ENCODE data around the gene NCOA4. TPM values are rescaled to one million over a fixed set of nuclear protein-coding genes. Genes with fewer than 3 reads are reported as not detected.
"Not testable (repeated sequence)": the region's sequence is repeated elsewhere in the genome, so short reads cannot be mapped to it uniquely, and the experiment has no call there.

The NCOA4 gene
- total and polyA plus RNA-seq, 7 donors, result 63.3 to 165 (median 131) TPM

GRCh38 chr10:46001187-46001756, 29.2 kb downstream of the NCOA4 start:
- Histone ChIP-seq H3K36me3 (ENCODE audit: insufficient read depth in 1 of 2, low read depth in 1 of 2) (peaks cover 16 to 88% of the 10 kb centered on the region in 2 donors), H3K4me1 (no peaks in the 10 kb centered on the region), H3K9me3 (no peaks in the 10 kb centered on the region), H3K4me3 (no peak overlapping the region), H3K27ac (no peak overlapping the region), H3K27me3 (ENCODE audit: insufficient read depth in 3 of 3, low read length in 2 of 3) (no peaks in the 10 kb centered on the region)
- DNase-seq, result no peak
- WGBS, 3 donors, result 61 to 77% (median 71%) methylated on average over 5 of the region's 5 CpGs
- intact Hi-C loops (cut with DNase I), result no loop called here
- no peak for TF ChIP-seq CTCF (IDR thresholded peaks at IDR 0.05)
- ATAC-seq, result no peak

- Histone ChIP-seq H3K4me1 (no peaks in the 10 kb centered on the region), H3K36me3 (ENCODE audit: insufficient read depth in 1 of 2, low read depth in 1 of 2) (peaks cover 14 to 81% of the 10 kb centered on the region in 2 donors), H3K9me3 (no peaks in the 10 kb centered on the region), H3K27ac (no peak overlapping the region), H3K27me3 (ENCODE audit: insufficient read depth in 3 of 3, low read length in 2 of 3) (no peaks in the 10 kb centered on the region), H3K4me3 (no peak overlapping the region)
- 82 to 89% (median 86%) methylated on average over 1 of the region's 1 CpG for whole genome bisulfite sequencing, 3 donors
- no peak for ATAC-seq
- intact Hi-C loops (cut with DNase I), result no loop called here
- no peak for DNase-seq
- TF ChIP-seq CTCF (IDR thresholded peaks at IDR 0.05), result no peak
These were observed 29.9 kb downstream of the NCOA4 start for GRCh38 chr10:46000538-46000937.

- WGBS, 3 donors, result 91 to 97% (median 92%) methylated on average over 5 of the region's 5 CpGs
- H3K36me3 ChIP-seq (ENCODE audit: insufficient read depth in 1 of 2, low read depth in 1 of 2), result peaks cover 12 to 75% of the 10 kb centered on the region in 2 donors
- H3K4me3 ChIP-seq; H3K27ac ChIP-seq; DNase-seq; H3K4me1 ChIP-seq; intact Hi-C loops (cut with DNase I); ATAC-seq; H3K27me3 ChIP-seq (ENCODE audit: insufficient read depth in 3 of 3, low read length in 2 of 3); H3K9me3 ChIP-seq: not testable (repeated sequence)
These were observed 30.5 kb downstream of the NCOA4 start for GRCh38 chr10:45999955-46000354.

- ATAC-seq, result no peak
- Histone ChIP-seq H3K27me3 (ENCODE audit: insufficient read depth in 3 of 3, low read length in 2 of 3) (no peaks in the 10 kb centered on the region), H3K27ac (no peak overlapping the region), H3K4me3 (no peak overlapping the region), H3K36me3 (ENCODE audit: insufficient read depth in 1 of 2, low read depth in 1 of 2) (peaks cover 11 to 66% of the 10 kb centered on the region in 2 donors), H3K4me1 (no peaks in the 10 kb centered on the region), H3K9me3 (no peaks in the 10 kb centered on the region)
- DNase-seq, result no peak
- TF ChIP-seq CTCF (IDR thresholded peaks at IDR 0.05), result no peak
- WGBS, 3 donors, result 85 to 91% (median 91%) methylated on average over 5 of the region's 5 CpGs
- intact Hi-C loops (cut with DNase I), result no loop called here
These were observed 32.2 kb downstream of the NCOA4 start for GRCh38 chr10:45997994-45998763.

GRCh38 chr10:45997557-45997956, 32.9 kb downstream of the NCOA4 start:
- intact Hi-C loops (cut with DNase I), result no loop called here
- WGBS, 3 donors, result 92 to 96% (median 93%) methylated on average over 4 of the region's 4 CpGs

GRCh38 chr10:45985590-45985989, 44.8 kb downstream of the NCOA4 start:
- H3K27ac ChIP-seq; DNase-seq; H3K4me1 ChIP-seq; ATAC-seq; H3K4me3 ChIP-seq; H3K9me3 ChIP-seq; H3K27me3 ChIP-seq (ENCODE audit: insufficient read depth in 3 of 3, low read length in 2 of 3); intact Hi-C loops (cut with DNase I): not testable (repeated sequence)
- peaks cover 0 to 65% of the 10 kb centered on the region in 2 donors for H3K36me3 ChIP-seq (ENCODE audit: insufficient read depth in 1 of 2, low read depth in 1 of 2)
- WGBS, 3 donors, result 86 to 90% (median 86%) methylated on average over 3 of the region's 3 CpGs

More at GRCh38 chr10:45997557-45997956, 32.9 kb downstream of the NCOA4 start:
- Histone ChIP-seq H3K9me3 (no peaks in the 10 kb centered on the region), H3K27ac (no peak overlapping the region), H3K4me1 (no peaks in the 10 kb centered on the region), H3K27me3 (ENCODE audit: insufficient read depth in 3 of 3, low read length in 2 of 3) (no peaks in the 10 kb centered on the region), H3K36me3 (ENCODE audit: insufficient read depth in 1 of 2, low read depth in 1 of 2) (peaks cover 7 to 65% of the 10 kb centered on the region in 2 donors), H3K4me3 (no peak overlapping the region)
- no peak for TF ChIP-seq CTCF (IDR thresholded peaks at IDR 0.05)
- ATAC-seq (no peak), DNase-seq (no peak)

- H3K4me3 ChIP-seq; H3K27ac ChIP-seq; intact Hi-C loops (cut with DNase I); H3K27me3 ChIP-seq (ENCODE audit: insufficient read depth in 3 of 3, low read length in 2 of 3); DNase-seq; H3K9me3 ChIP-seq; H3K4me1 ChIP-seq: not testable (repeated sequence)
- 39 to 53% (median 43%) methylated on average over 2 of the region's 2 CpGs for WGBS, 3 donors
- peaks cover 0 to 59% of the 10 kb centered on the region in 2 donors for H3K36me3 ChIP-seq (ENCODE audit: insufficient read depth in 1 of 2, low read depth in 1 of 2)
- peak; percentile 69 to 86 (median 82) for ATAC-seq
These were observed 46.0 kb downstream of the NCOA4 start for GRCh38 chr10:45984473-45984872.

All from psoas muscle (tissue), 8 donors.